ENCODE results near the gene GTF3C5.

The GTF3C5 gene

GRCh38 chr9:133030317-133031129 is at the start of gene GTF3C5:
TSS of gene GTF3C5 (plus strand) at chr9:133030997. CDS start at chr9:133031012, 15 bp downstream.
- DNase-seq, result peak; percentile 100

GRCh38 chr9:132982458-132982857 is 48.3 kb upstream of the GTF3C5 start:
- no peak for DNase-seq

GRCh38 chr9:132983491-132984201 is 47.2 kb upstream of the GTF3C5 start:
- DNase-seq, result no peak

- DNase-seq, result no peak
These were observed 46.4 kb upstream of the GTF3C5 start for GRCh38 chr9:132984202-132985070.

- DNase-seq, result no peak
These were observed 45.8 kb upstream of the GTF3C5 start for GRCh38 chr9:132985071-132985350.

GRCh38 chr9:132985489-132985888 is 45.3 kb upstream of the GTF3C5 start:
- DNase-seq, result no peak

- no peak for DNase-seq
These were observed 44.7 kb upstream of the GTF3C5 start for GRCh38 chr9:132986114-132986513.

- no peak for DNase-seq
These were observed 43.9 kb upstream of the GTF3C5 start for GRCh38 chr9:132986640-132987620.

GRCh38 chr9:132988244-132989013 is 42.4 kb upstream of the GTF3C5 start:
- no peak for DNase-seq

GRCh38 chr9:132989014-132989310 is 41.8 kb upstream of the GTF3C5 start:
- DNase-seq, result no peak

GRCh38 chr9:132989414-132989996 is 41.3 kb upstream of the GTF3C5 start:
- peak; percentile 83 for DNase-seq

- peak; percentile 92 for DNase-seq
These were observed 40.7 kb upstream of the GTF3C5 start for GRCh38 chr9:132989998-132990557.

GRCh38 chr9:132990781-132991180 is 40.0 kb upstream of the GTF3C5 start:
- peak; percentile 70 for DNase-seq

GRCh38 chr9:132991351-132992300 is 39.2 kb upstream of the GTF3C5 start:
- DNase-seq, result no peak

- no peak for DNase-seq
These were observed 37.3 kb upstream of the GTF3C5 start for GRCh38 chr9:132993511-132993939.

- DNase-seq, result peak; percentile 88
These were observed 36.2 kb upstream of the GTF3C5 start for GRCh38 chr9:132994410-132995120.

- no peak for DNase-seq
These were observed 35.7 kb upstream of the GTF3C5 start for GRCh38 chr9:132995121-132995420.

GRCh38 chr9:132995879-132996278 is 34.9 kb upstream of the GTF3C5 start:
- no peak for DNase-seq

- DNase-seq, result no peak
These were observed 34.3 kb upstream of the GTF3C5 start for GRCh38 chr9:132996526-132996925.

All from DMS53 (cell line).